HG03460 (cell line): ENCODE results near the gene GPATCH2.

Source experiments
- ATAC-seq: cut with Tn5 transposase; IDR thresholded peaks from one replicate; pipeline ENCODE4 v1.9.1; 2021; ENCODE audit not compliant: unreplicated experiment

Gene GPATCH2

GRCh38 chr1:217630711-217631591 is at the start of gene GPATCH2, which contains the start of gene SPATA17:
TSS of gene GPATCH2 (minus strand) at chr1:217631090. CDS start at chr1:217630971, 119 bp downstream.
TSS of gene SPATA17 (plus strand) at chr1:217631344. CDS start at chr1:217631379, 35 bp downstream.
- peak; percentile 97 for ATAC-seq

GRCh38 chr1:217674028-217674729 is 43.3 kb upstream of the GPATCH2 start:
- no peak for ATAC-seq

GRCh38 chr1:217673387-217673786 is 42.5 kb upstream of the GPATCH2 start:
- ATAC-seq, result no peak

GRCh38 chr1:217668351-217668940 is 37.6 kb upstream of the GPATCH2 start:
- ATAC-seq, result no peak

GRCh38 chr1:217661407-217661806 is 30.5 kb upstream of the GPATCH2 start:
- ATAC-seq, result no peak

- peak; percentile 65 for ATAC-seq
Measured at GRCh38 chr1:217660353-217661062, 29.6 kb upstream of the GPATCH2 start.

- no peak for ATAC-seq
Measured at GRCh38 chr1:217650674-217651073, 19.8 kb upstream of the GPATCH2 start.

GRCh38 chr1:217647791-217648190 is 16.9 kb upstream of the GPATCH2 start:
- ATAC-seq, result no peak

- ATAC-seq, result no peak
Measured at GRCh38 chr1:217642455-217642854, 11.6 kb upstream of the GPATCH2 start.

GRCh38 chr1:217627431-217627830 is 3.5 kb downstream of the GPATCH2 start:
- ATAC-seq, result no peak

GRCh38 chr1:217626321-217626720 is 4.6 kb downstream of the GPATCH2 start:
- no peak for ATAC-seq

- no peak for ATAC-seq
Measured at GRCh38 chr1:217622042-217622441, 8.8 kb downstream of the GPATCH2 start.

- ATAC-seq, result peak; percentile 100
Measured at GRCh38 chr1:217620814-217621213, 10.1 kb downstream of the GPATCH2 start.

GRCh38 chr1:217617126-217617525 is 13.8 kb downstream of the GPATCH2 start:
- no peak for ATAC-seq

- ATAC-seq, result no peak
Measured at GRCh38 chr1:217614200-217614712, 16.6 kb downstream of the GPATCH2 start.

GRCh38 chr1:217605390-217605789 is 25.5 kb downstream of the GPATCH2 start:
- no peak for ATAC-seq

GRCh38 chr1:217602380-217602779 is 28.5 kb downstream of the GPATCH2 start:
- no peak for ATAC-seq

- no peak for ATAC-seq
Measured at GRCh38 chr1:217599154-217599553, 31.7 kb downstream of the GPATCH2 start.

- ATAC-seq, result no peak
Measured at GRCh38 chr1:217590598-217590997, 40.3 kb downstream of the GPATCH2 start.

GRCh38 chr1:217586586-217586985 is 44.3 kb downstream of the GPATCH2 start:
- no peak for ATAC-seq

- no peak for ATAC-seq
Measured at GRCh38 chr1:217585577-217585976, 45.3 kb downstream of the GPATCH2 start.
